Esophagus squamous epithelium (tissue), 4 donors: Measurements from ENCODE around the gene S100A10.

Source experiments
- POLR2A ChIP-seq, 4 donors: fragments of 450-650 bp; IDR thresholded peaks; one replicate each; pipeline ENCODE4 v1.6.1; 2017; ENCODE audit warnings: antibody characterized with exemption in 4 of 4, mild to moderate bottlenecking in 4 of 4, moderate library complexity in 3 of 4
- TF ChIP-seq, protein P1 (sequence below), 6 experiments: fragments of 450-650 bp in 4 of 6; fragments of 200-600 bp in 2 of 6; sonication (generic) in 2 of 6; IDR thresholded peaks; one replicate each; pipeline ENCODE4 v1.5.1; 2016 to 2019; ENCODE audit warnings: antibody characterized with exemption in 6 of 6, mild to moderate bottlenecking in 4 of 6, moderate library complexity in 4 of 6

DNA sequence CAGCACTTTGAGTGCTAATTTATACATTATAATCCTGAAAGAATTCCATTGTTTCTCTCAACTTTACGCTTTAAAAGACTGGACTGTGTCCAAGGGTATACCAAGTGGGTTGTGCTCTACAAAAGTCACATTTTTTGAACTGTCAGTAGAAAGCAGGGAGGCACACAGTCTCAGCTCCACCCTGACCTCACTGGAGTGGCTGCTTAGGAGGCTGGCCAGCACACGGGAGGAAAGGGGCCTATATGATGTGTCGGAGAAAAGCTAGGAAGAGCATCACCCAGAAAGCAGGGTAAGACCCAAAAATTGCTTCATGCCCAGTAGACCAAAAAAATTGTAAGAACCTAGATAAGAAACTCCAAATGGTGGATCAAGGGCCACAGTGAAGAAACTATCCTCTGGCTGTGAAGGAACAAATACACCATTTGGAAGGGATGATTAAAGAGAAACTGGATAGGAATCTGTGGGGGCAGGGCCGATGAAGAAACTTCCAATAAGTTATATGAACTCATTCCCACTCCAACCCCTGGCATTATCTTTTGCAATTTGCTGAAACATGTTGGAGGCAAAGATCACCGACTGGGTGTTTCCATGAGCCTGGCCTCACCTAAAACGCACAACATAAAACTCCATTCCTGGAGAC, 1.9 kb downstream of the S100A10 start:
- TF ChIP-seq, protein P1, sequence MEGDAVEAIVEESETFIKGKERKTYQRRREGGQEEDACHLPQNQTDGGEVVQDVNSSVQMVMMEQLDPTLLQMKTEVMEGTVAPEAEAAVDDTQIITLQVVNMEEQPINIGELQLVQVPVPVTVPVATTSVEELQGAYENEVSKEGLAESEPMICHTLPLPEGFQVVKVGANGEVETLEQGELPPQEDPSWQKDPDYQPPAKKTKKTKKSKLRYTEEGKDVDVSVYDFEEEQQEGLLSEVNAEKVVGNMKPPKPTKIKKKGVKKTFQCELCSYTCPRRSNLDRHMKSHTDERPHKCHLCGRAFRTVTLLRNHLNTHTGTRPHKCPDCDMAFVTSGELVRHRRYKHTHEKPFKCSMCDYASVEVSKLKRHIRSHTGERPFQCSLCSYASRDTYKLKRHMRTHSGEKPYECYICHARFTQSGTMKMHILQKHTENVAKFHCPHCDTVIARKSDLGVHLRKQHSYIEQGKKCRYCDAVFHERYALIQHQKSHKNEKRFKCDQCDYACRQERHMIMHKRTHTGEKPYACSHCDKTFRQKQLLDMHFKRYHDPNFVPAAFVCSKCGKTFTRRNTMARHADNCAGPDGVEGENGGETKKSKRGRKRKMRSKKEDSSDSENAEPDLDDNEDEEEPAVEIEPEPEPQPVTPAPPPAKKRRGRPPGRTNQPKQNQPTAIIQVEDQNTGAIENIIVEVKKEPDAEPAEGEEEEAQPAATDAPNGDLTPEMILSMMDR (IDR thresholded peaks at IDR 0.05): no peak
- TF ChIP-seq POLR2A (IDR thresholded peaks at IDR 0.05): no peak
